A549 (cell line): ENCODE results near the gene ZNF575. TPM values are rescaled to one million over a fixed set of nuclear protein-coding genes. Genes with fewer than 3 reads are reported as not detected.
"Not testable (repeated sequence)": the region's sequence is repeated elsewhere in the genome, so short reads cannot be mapped to it uniquely, and the experiment has no call there.

ENCODE experiments used
- ATAC-seq, 2 experiments: fragments of 200-7000 bp in 1 of 2; fragments of >200 bp in 1 of 2; cut with Nextera tagmentation in 1 of 2; cut with Tn5 transposase in 1 of 2; 3 replicates each; pipeline versions ENCODE4 v1.8.0 to v1.9.1; 2018 to 2020; ENCODE audit warnings: mild to moderate bottlenecking in 1 of 2, moderate library complexity in 1 of 2
- CTCF ChIA-PET: fragments of 300-600 bp; sonication (Branson Sonifier 250); formaldehyde crosslinking; extraction: SDS; loops from one replicate; lab custom pipeline; 2021; ENCODE audit warnings: antibody characterized with exemption, inconsistent platforms; lab: Yijun Ruan, JAX
- POLR2A ChIA-PET: fragments of 350-600 bp; formaldehyde crosslinking; extraction: SDS; loops from one replicate; lab custom pipeline; 2021; ENCODE audit warnings: antibody characterized with exemption, inconsistent platforms; lab: Yijun Ruan, JAX
- DNase-seq, 2 experiments: peaks; one replicate each; pipeline versions ENCODE4 v3.0.0 to v3.0.0-alpha.2; 2011 to 2016; ENCODE audit warnings: low read depth in 1 of 2, low spot score in 1 of 2
- FAIRE-seq: peaks from 2 replicates; lab custom pipeline; 2011; peaks lifted over from hg19 to GRCh38; lab: Jason Lieb, UNC
- H3K27ac ChIP-seq, 2 experiments: fragments of >200 bp; sonication (Bioruptor Twin); formaldehyde crosslinking; 3 replicates each; pipeline ENCODE4 v1.5.1; 2016 to 2017
- H3K4me1 ChIP-seq: fragments of >200 bp; sonication (Bioruptor Twin); formaldehyde crosslinking; 3 replicates; pipeline ENCODE4 v1.6.1; 2016
- H3K4me2 ChIP-seq: fragments of >200 bp; sonication (Bioruptor Twin); formaldehyde crosslinking; 3 replicates; pipeline ENCODE4 v1.6.1; 2016
- H3K4me3 ChIP-seq: fragments of >200 bp; sonication (Bioruptor Twin); formaldehyde crosslinking; 3 replicates; pipeline ENCODE4 v1.5.1; 2016
- H3K9me3 ChIP-seq: fragments of >200 bp; sonication (Bioruptor Twin); formaldehyde crosslinking; 3 replicates; pipeline ENCODE4 v1.6.1; 2016
- CEBPB ChIP-seq, 2 experiments: fragments of >200 bp in 1 of 2; sonication (Bioruptor Twin) in 1 of 2; formaldehyde crosslinking in 1 of 2; IDR thresholded peaks; 2 replicates each; pipeline ENCODE4 v1.6.1; 2012 to 2016
- EHMT2 ChIP-seq: fragments of 200-600 bp; sonication (generic); IDR thresholded peaks from 2 replicates; pipeline ENCODE4 v1.6.1; 2016; ENCODE audit warnings: antibody characterized with exemption, low read depth, mild to moderate bottlenecking, moderate library complexity
- ESRRA ChIP-seq: fragments of 150-350 bp; IDR thresholded peaks from 2 replicates; pipeline ENCODE4 v1.6.1; 2014; ENCODE audit warnings: mild to moderate bottlenecking, low read length, borderline replicate concordance
- FOSB ChIP-seq: fragments of 250-450 bp; sonication (Bioruptor Pico); IDR thresholded peaks from 2 replicates; pipeline ENCODE4 v1.5.0; 2020; ENCODE audit warnings: mild to moderate bottlenecking, moderate library complexity
- GATA3 ChIP-seq: IDR thresholded peaks from 2 replicates; pipeline ENCODE4 v1.6.1; 2012; ENCODE audit warnings: borderline replicate concordance
- HDAC2 ChIP-seq: fragments of 200-600 bp; sonication (generic); IDR thresholded peaks from 2 replicates; pipeline ENCODE4 v1.6.1; 2016
- HEYL ChIP-seq: fragments of 250-450 bp; sonication (Bioruptor Pico); IDR thresholded peaks from 2 replicates; pipeline ENCODE4 v1.8.0; 2021; ENCODE audit warnings: mild to moderate bottlenecking, moderate library complexity
- HOXB5 ChIP-seq: fragments of 250-450 bp; sonication (Bioruptor Pico); IDR thresholded peaks from 2 replicates; pipeline ENCODE4 v1.5.0; 2020; ENCODE audit warnings: mild to moderate bottlenecking, moderate library complexity
- JUN ChIP-seq, 2 experiments: fragments of >200 bp; sonication (Bioruptor Twin); formaldehyde crosslinking; IDR thresholded peaks; 2 replicates in 1 of 2; 3 replicates in 1 of 2; pipeline ENCODE4 v1.6.1; 2016 to 2017
- KDM5A ChIP-seq: fragments of 200-600 bp; sonication (generic); IDR thresholded peaks from 2 replicates; pipeline ENCODE4 v1.6.1; 2016; ENCODE audit warnings: antibody characterized with exemption, mild to moderate bottlenecking
- MAZ ChIP-seq: fragments of 150-350 bp; IDR thresholded peaks from 2 replicates; pipeline ENCODE4 v1.6.1; 2014; ENCODE audit warnings: antibody characterized with exemption, low read depth, low read length, borderline replicate concordance
- PHF8 ChIP-seq: fragments of 200-600 bp; sonication (generic); IDR thresholded peaks from 2 replicates; pipeline ENCODE4 v1.6.1; 2016; ENCODE audit warnings: low read depth, mild to moderate bottlenecking, antibody characterized with exemption, moderate library complexity, borderline replicate concordance
- POLR2A ChIP-seq: IDR thresholded peaks from 2 replicates; pipeline ENCODE4 v1.6.1; 2012; ENCODE audit warnings: mild to moderate bottlenecking, low read length
- TFCP2L1 ChIP-seq: fragments of 250-450 bp; sonication (Bioruptor Pico); IDR thresholded peaks from 2 replicates; pipeline ENCODE4 v1.5.0; 2021; ENCODE audit warnings: mild to moderate bottlenecking
- WGBS: methylation state at CpG from one replicate; pipeline ENCODE4 v1.1.6; 2017; ENCODE audit errors: missing lambda C conversion rate; 5-methylcytosine and 5-hydroxymethylcytosine counted together
- polyA plus RNA-seq, 4 experiments: library from polyadenylated mRNA; depleted of rRNA in 3 of 4; stranded (reverse); fragments of >200 nt; fragmentation: RNase III in 1 of 4; extraction: RNeasy Plus Mini Kit Qiagen cat#74134 plus additional on column Dnase treatment in 1 of 4; gene quantifications; 2 replicates in 3 of 4; 3 replicates in 1 of 4; pipeline ENCODE4 v1.2.3, GENCODE V29; 2011 to 2017
- TF ChIP-seq, protein P1 (sequence below): IDR thresholded peaks from 2 replicates; pipeline ENCODE4 v1.6.1; 2012
- TF ChIP-seq, protein P2 (sequence below): IDR thresholded peaks from 2 replicates; pipeline ENCODE4 v1.6.1; 2012
- TF ChIP-seq, protein P3 (sequence below): IDR thresholded peaks from 2 replicates; pipeline ENCODE4 v1.6.1; 2012; ENCODE audit warnings: low read depth, borderline replicate concordance
- TF ChIP-seq, protein P4 (sequence below): fragments of 450-650 bp; IDR thresholded peaks from 2 replicates; pipeline ENCODE4 v1.6.1; 2014; ENCODE audit warnings: antibody characterized with exemption

Gene ZNF575
- polyA plus RNA-seq, 2 of the 4 experiments (the other 2 are of a cell fraction) = 0.09 to 1.5 TPM

DNA sequence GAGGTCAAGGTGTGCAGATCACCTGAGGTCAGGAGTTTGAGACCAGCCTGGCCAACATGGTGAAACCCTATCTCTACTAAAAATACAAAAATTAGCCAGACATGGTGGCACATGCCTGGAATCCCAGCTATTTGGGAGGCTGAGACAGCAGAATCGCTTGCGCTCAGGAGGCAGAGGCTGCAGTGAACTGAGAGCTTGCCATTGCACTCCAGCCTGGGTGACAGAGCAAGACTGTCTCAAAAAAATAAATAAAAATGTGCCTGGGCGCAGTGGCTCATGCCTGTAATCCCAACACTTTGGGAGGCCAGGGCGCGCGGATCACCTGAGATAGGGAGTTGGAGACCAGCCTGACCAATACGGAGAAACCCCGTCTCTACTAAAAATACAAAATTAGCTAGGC, 9.3 kb upstream of the ZNF575 start:
- DNase-seq, ATAC-seq, H3K4me3 ChIP-seq, H3K27ac ChIP-seq, H3K9me3 ChIP-seq, POLR2A ChIA-PET, H3K4me2 ChIP-seq, FAIRE-seq: not testable (repeated sequence)
- CTCF ChIA-PET = interaction anchor here (0.6 to 12.2 kb wide), 8 partner anchors 9 to 98 kb away, joined by 3 to 462 read pairs (median 6); partner anchors contain the start of genes IRGQ, ZNF575 and ZNF576
- peaks cover 30% of the 10 kb centered on the region for H3K4me1 ChIP-seq
- 98% methylated on average over 8 of the region's 8 CpGs for WGBS

DNA sequence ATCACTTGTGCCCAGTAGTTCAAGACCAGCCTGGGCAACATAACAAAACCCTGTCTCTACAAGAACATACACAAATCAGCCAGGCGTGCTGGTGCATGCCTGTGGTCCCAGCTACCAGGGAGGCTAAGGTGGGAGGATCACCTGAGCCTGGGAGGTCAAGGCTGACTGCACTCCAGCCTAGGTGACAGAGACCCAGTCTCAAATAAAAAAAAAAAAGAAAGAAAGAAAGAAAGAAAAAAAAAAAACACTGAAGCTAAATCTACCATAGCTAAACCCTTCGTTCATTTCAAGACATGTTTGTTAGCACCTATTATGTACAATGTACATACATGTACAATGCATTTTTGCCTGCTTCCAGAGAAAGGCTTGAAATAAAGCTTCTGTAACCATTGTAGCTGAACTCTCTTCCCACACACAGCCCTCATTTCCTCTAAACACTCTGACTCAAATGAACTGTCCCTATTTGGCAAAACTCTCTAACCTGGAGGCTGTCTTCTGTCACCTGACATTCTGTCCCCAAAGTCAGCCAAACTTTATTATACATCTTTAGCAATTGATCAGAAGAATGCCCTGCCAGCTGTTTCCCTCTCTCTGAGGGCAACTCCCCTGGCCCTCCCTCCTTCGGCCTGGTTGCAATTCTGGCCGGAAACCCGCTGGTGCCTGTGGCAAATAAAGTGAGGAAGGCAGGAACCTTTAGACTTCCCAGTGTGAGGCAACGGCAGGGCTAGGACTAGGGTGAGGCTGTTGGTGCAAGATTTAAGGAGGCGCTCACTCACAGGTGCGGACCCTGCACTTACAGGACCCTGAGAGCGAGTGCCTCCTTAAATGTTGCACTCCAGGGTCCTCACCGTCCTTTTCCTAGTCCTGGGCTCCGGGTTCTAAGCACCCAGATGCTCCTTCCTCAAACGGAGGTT, 7.8 kb upstream of the ZNF575 start:
- ChIA-PET CTCF (interaction anchor here (0.6 to 12.2 kb wide), 18 partner anchors 7 to 220 kb away, joined by 3 to 462 read pairs (median 4); partner anchors contain the start of genes IRGQ, PHLDB3, ZNF575 and ZNF576), POLR2A (interaction anchor here (0.5 to 1.6 kb wide), 2 partner anchors 21 to 61 kb away, joined by 3 to 5 read pairs; no protein-coding TSS in a partner anchor)
- Histone ChIP-seq H3K4me3 (peak overlapping the region; percentile 90), H3K4me1 (peaks cover 30% of the 10 kb centered on the region), H3K9me3 (no peaks in the 10 kb centered on the region), H3K4me2 (peak overlapping the region; percentile 80), H3K27ac (peak overlapping the region; percentile 79 to 90)
- ATAC-seq (peak; percentile 50 to 66), FAIRE-seq (peak; percentile 65), DNase-seq (peak; percentile 71 to 85)
- TF ChIP-seq GATA3 = no peak
- no peak for TF ChIP-seq HOXB5
- peak; percentile 26 to 41; a peak in 2 of 4 replicates for TF ChIP-seq CEBPB (IDR thresholded peaks at IDR 0.05)
- WGBS = 15% methylated on average over 12 of the region's 12 CpGs

DNA sequence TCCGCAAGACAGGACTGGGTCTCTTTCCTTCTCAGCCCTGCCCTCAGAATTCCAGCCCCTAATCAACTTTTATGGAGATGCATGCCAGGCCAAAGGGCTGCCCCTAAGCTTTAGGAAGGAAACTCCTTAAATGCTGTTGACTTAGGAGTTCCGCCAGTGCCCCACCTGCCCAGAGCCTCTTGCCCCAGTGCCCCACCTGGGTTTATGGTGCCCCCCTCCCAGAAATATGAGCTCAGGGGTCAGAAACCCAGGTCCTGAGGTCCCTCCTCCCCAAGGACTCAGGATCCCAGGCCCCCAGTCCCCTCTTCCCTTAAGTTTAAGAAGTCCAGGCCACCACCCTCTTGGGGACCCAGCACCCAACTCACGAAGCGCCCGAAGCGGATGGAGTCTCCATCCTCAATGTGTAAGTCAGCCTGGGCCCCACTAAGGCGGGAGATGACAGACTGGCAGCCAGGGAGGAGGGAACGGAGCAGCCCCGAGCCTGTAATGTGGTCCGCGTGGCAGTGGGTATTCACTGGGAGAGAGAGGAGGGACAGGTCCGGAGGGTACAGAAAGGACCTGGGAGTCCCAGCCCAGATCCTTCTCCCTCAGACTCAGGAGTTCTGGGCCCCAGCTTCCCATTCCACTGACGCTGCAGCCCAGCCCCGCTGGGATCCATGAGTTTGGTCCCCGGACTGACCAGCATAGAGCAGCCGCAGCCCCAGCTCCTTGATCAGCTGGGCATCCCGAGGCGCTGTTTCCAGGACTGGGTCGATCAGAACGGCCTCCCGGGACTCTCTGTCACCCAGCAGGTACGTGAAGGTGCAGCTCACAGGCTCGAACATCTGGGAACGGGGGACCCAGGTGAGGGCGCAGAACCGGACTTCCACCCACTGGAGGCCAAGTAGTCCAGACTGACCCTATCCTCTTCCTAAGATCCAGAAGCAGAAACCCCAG, 6.9 kb upstream of the ZNF575 start:
- H3K4me3 ChIP-seq = peak overlapping the region; percentile 90
- peak overlapping the region; percentile 80 for H3K4me2 ChIP-seq
- DNase-seq (no peak), FAIRE-seq (no peak), ATAC-seq (peak; percentile 60 to 65)
- CTCF ChIA-PET = interaction anchor here (1.0 to 12.2 kb wide), 11 partner anchors 13 to 135 kb away, joined by 3 to 462 read pairs (median 5); partner anchors contain the start of genes IRGQ, PHLDB3 and ZNF576
- H3K27ac ChIP-seq = peak overlapping the region; percentile 79 to 90
- no peaks in the 10 kb centered on the region for H3K9me3 ChIP-seq
- peaks cover 30% of the 10 kb centered on the region for H3K4me1 ChIP-seq
- TF ChIP-seq TFCP2L1 (CRISPR knock-in tag) = no peak
- no peak for TF ChIP-seq FOSB
- no peak for TF ChIP-seq EHMT2
- TF ChIP-seq, protein P1, sequence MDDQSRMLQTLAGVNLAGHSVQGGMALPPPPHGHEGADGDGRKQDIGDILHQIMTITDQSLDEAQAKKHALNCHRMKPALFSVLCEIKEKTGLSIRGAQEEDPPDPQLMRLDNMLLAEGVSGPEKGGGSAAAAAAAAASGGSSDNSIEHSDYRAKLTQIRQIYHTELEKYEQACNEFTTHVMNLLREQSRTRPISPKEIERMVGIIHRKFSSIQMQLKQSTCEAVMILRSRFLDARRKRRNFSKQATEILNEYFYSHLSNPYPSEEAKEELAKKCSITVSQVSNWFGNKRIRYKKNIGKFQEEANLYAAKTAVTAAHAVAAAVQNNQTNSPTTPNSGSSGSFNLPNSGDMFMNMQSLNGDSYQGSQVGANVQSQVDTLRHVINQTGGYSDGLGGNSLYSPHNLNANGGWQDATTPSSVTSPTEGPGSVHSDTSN = no peak
- TF ChIP-seq KDM5A = no peak
- POLR2A ChIA-PET = interaction anchor here (0.5 to 1.6 kb wide), 3 partner anchors 22 to 62 kb away, joined by 3 to 5 read pairs (median 4); no protein-coding TSS in a partner anchor
- WGBS = 2% methylated on average over 26 of the region's 26 CpGs

DNA sequence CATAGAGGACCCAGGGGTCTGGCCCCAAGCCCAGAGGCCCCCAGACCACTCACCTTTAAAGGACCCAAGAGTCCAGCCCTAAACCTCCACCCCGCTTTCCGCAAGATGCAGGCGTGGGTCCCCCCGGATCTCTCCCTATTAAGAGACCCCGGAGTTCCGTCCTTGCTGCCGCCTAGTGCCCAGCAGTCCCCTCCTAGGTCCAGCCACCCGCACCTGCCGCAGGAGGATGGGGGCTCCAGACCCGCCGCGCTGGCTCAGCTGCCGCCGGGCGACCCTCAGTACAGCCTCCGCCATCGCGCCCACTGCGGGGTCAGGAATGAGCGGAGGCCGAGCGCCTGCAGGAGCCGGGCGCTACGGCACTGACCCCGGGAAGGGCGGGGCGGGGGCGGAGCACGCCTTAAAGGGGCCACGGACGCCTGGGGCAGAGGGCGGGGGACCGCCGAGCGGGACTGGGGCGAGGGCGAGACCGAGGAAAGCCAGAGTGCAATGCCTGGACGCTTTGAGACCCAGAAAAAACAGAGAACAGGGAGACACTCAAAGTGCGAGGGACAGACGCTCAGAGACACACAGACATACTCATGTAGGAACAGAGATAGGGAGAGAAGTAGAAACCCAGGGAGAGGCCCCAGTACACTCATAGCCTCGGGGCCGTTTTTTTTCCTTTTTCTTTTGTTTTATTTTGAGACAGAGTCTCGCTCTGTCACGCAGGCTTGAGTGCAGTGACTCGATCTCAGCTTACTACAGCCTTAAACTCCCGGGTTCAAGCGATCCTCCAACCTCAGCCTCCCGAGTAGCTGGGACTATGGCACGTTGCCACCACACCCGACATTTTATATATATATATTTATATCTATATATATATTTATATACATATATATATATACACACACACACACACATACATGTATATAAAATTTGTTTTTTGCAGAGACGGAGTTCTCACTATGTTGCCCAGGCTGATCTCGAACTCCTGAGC, 5.8 kb upstream of the ZNF575 start, which contains the start of gene ETHE1:
ETHE1 (minus strand) TSS at position 318 of the 976 bp plus-strand sequence; CDS start at position 294, 24 bp downstream.
- DNase-seq (peak; percentile 62 to 89), ATAC-seq (peak; percentile 80 to 89), FAIRE-seq (no peak)
- POLR2A ChIA-PET = interaction anchor here (0.6 kb wide), 1 partner anchor 32 kb away, joined by 3 read pairs; no protein-coding TSS in a partner anchor
- Histone ChIP-seq H3K4me1 (peaks cover 35% of the 10 kb centered on the region), H3K9me3 (no peaks in the 10 kb centered on the region), H3K27ac (peak within 1 kb of the TSS; percentile 79 to 90), H3K4me3 (peak within 1 kb of the TSS; percentile 90), H3K4me2 (peak within 1 kb of the TSS; percentile 80)
- 9% methylated on average over 28 of the region's 54 CpGs for WGBS
- CTCF ChIA-PET = interaction anchor here (0.9 to 12.2 kb wide), 9 partner anchors 14 to 134 kb away, joined by 3 to 462 read pairs (median 5); partner anchors contain the start of genes IRGQ and ZNF576
- TF ChIP-seq, protein P1 = peak; percentile 38; the same call in 1 of the 2 replicates
- TF ChIP-seq HOXB5 (no peak), GATA3 (no peak), POLR2A (peak; percentile 96), ESRRA (no peak), HEYL (CRISPR knock-in tag) (no peak), MAZ (0 out of 2 replicates have a peak, but pooled peaks have one; percentile 24), HDAC2 (no peak), JUN (IDR thresholded peaks at IDR 0.05) (peak; percentile 44 to 68; a peak in 2 of 5 replicates), PHF8 (peak; percentile 58)
- TF ChIP-seq, protein P2, sequence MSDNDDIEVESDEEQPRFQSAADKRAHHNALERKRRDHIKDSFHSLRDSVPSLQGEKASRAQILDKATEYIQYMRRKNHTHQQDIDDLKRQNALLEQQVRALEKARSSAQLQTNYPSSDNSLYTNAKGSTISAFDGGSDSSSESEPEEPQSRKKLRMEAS = peak; percentile 80
- TF ChIP-seq, protein P3, sequence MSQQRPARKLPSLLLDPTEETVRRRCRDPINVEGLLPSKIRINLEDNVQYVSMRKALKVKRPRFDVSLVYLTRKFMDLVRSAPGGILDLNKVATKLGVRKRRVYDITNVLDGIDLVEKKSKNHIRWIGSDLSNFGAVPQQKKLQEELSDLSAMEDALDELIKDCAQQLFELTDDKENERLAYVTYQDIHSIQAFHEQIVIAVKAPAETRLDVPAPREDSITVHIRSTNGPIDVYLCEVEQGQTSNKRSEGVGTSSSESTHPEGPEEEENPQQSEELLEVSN = peak; percentile 71
- TF ChIP-seq, protein P4, sequence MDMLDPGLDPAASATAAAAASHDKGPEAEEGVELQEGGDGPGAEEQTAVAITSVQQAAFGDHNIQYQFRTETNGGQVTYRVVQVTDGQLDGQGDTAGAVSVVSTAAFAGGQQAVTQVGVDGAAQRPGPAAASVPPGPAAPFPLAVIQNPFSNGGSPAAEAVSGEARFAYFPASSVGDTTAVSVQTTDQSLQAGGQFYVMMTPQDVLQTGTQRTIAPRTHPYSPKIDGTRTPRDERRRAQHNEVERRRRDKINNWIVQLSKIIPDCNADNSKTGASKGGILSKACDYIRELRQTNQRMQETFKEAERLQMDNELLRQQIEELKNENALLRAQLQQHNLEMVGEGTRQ = no peak
